HG03520 (cell line): Measurements from ENCODE around the gene OR1L8.

Experiments
- ATAC-seq: cut with Tn5 transposase; IDR thresholded peaks from one replicate; pipeline ENCODE4 v1.9.1; 2021; ENCODE audit warnings: mild to moderate bottlenecking, moderate library complexity; ENCODE audit not compliant: unreplicated experiment

OR1L8 gene

DNA sequence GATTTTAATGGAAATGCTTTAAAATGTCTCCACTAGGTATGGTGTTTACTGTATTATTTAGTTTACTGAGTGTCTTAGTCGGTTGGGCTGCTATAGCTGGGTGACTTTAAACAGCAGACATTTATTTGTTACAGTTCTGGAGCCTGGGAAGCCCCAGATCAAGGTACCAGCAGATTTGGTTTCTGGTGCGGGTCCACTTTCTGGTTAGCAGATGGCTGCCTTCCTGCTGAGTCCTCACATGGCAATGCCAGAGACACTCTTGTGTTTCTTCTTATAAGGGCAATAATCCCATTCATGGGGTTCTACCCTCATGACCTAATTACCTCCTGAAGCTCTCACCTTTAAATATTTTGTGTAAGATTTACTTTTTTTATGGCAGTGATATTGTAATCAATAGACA lies 65.0 kb downstream of the OR1L8 start:
- no peak for ATAC-seq
